A204.1 (cell line): ENCODE results near the gene HELQ.
"Not testable (repeated sequence)": the region's sequence is repeated elsewhere in the genome, so short reads cannot be mapped to it uniquely, and the experiment has no call there.

ENCODE experiments used
- FAIRE-seq: peaks from 2 replicates; lab custom pipeline; 2012; peaks lifted over from hg19 to GRCh38; lab: Jason Lieb, UNC

HELQ gene

DNA sequence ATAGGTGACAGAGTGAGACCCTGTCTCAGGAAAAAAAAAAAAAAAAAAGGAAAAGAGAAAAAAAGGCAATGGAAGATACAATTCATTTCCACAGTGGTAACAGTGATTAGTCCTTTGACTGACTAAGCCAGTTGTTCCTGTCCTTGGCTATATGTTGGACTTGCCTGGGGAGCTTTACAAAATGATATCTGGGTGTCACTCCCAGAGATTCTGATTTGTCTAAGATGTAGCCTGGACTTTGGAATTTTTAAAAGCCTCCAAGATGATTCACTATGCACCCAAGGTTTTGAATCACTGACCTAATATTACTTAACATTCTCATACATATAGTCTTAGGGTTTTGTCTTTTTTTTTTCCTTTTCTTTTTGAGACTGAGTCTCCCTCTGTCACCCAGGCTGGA is 16.9 kb downstream of the HELQ start:
- no peak for FAIRE-seq

DNA sequence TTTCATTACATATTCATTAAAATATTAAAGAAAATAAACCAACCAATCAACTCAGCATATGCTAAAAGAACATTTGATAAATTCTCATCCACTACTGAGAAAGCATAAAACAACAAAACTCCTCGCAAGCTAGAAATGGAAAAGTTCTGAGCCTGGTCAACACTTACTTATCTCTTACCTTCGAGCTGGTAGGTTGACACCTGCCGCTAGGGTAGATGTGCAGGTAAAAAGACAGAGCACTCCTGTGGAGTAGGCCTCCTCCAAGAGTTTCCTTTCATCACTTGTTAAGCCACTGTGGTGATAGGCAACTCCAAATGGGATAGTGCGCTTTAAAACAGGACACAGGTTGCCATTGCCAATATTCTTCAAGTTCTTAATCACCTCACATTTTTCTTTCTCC is 18.9 kb downstream of the HELQ start:
- no peak for FAIRE-seq

DNA sequence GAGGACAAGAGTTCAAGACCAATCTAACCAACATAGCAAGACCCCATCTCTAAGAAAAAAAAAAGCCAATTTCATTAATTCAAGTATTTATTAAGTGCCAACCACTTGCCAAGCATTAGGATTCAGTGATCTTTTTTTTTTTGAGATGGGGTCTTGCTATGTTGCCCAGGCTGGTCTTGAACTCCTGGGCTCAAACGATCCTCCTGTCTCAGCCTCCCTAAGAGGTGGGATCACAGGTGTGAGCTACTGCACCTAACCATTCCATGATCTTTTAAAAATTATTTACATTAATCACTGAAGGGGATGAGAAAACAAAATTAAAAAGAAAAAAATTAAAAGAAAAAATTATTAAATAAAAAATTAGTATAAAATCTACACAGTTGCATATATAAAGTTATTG is 24.4 kb downstream of the HELQ start:
- FAIRE-seq = no peak

DNA sequence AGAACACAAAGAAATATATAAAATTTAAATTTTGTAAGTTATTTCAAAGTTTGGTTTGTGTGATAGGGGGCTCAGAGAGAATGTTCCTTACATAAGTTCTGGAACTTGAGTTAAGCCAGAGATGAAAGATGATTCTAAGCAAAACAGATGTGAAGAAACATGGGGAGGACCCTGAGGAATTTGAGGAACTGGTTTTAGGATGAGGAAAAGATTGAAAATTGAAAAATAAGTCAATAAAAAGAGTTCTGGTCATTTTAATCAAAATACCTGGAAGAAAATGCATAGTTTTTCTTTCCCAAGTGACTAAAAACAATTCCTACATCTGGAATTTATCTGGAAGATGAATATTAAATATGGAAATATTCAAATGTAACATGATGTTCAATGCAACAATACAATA is 37.4 kb downstream of the HELQ start:
- FAIRE-seq = no peak

DNA sequence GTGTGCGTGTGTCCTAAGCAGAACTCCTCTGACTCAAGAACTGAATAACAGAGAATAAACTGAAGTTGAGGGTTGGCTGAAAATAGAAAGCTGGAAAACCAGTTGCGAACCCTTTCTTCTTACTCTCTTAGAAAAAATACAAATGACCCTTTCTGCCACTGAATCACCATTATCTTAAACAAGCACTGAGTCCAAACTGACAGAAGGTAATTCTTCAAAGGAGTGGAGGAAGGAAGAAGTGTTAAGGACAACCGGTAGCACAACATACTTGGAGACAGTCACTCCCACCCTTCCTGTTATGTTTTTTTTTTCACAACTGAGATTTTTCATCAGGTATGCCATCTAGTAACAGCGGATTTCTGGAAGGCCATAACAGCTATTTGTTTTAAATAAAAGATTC is 38.1 kb downstream of the HELQ start:
- FAIRE-seq = no peak

DNA sequence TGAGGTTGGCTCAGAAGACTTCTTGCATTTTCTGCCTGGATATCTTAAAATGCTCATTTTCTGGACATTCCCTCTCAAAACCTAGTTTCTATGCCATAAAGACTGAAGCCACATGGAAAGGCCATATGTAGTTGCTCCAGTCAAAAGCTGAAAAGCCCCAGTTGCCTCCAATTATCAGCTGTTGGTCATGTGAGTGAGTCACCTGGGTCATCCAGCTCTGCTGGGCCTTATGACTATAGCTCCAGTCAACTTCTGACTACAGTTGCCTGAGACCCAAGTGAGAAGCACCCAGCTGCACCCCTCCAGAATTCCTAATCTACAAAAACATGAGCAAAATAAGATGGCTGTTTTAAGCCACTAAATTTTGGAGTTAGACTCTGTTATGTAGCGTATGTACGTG is 41.9 kb downstream of the HELQ start:
- no peak for FAIRE-seq

DNA sequence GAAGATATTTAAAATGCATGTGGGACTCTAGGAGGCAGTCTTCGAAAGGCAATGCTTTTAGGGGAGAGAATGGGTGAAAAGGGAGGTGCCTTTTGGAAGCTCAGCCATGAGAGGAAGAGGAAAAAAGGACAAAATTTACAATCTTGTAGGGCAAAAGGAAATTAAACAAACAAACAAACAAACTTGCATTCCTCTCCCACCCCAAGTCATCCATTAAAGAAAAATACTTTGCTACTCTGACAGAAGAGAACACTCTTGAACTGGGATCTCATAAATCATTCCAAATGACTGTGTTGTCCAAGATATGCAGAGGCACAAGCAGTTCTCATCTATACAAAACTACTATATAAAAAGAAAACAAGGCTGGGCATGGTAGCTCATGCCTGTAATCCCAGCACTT is 46.7 kb downstream of the HELQ start:
- no peak for FAIRE-seq

DNA sequence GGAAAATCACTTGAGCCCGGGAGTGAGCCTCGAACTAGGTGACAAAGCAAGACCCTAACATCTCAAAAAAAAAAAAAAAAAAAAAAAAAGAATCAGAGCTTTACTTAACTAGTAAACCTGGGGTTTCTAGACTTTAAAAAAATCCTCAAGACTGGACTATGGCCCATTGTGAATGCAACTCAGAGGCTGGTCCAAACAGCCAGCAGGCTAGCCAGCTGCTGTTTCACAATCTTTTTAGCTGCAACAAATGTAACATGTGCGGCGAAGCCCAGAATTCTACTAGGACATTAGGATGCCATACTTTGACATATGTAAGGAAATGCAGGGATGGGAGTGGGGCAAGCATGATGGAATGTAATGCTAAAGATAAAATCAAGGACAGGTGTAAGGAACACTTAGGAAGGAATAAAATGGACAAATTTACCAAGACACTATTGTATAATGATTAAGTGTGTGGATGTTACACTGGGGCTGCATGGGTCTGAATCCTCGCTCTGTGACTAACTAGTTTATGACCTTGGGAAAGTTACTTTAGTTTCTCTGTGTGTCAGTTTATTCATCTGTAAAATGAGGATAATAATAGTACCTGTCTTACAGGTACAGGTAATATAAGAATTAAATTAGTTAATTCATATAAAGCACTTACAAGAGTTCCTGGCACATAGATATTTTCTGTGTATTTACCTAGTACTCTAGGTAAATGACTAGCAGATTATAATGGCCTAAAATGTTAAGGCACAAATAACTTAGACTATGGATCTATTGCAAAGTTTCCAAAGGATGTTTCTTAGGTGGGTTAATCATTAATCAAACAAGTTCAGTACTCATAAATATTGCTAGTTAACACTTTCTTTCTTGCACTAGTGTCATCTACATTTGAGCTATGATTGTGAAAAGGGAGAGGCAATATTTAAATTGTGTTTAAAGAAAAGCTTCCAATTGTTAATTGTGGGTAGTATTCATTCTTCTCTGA is 49.5 kb downstream of the HELQ start:
- no peak for FAIRE-seq

DNA sequence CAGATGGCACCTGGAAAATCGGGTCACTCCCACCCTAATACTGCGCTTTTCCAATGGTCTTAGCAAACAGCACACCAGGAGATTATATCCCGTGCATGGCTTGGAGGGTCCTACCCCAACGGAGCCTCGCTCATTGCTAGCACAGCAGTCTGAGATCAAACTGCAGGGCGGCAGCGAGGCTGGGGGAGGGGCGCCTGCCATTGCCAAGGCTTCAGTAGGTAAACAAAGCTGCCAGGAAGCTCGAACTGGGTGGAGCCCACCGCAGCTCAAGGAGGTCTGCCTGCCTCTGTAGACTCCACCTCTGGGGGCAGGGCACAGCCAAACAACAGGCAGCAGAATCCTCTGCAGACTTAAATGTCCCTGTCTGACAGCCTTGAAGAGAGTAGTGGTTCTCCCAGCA is 57.5 kb downstream of the HELQ start:
- FAIRE-seq = not testable (repeated sequence)

DNA sequence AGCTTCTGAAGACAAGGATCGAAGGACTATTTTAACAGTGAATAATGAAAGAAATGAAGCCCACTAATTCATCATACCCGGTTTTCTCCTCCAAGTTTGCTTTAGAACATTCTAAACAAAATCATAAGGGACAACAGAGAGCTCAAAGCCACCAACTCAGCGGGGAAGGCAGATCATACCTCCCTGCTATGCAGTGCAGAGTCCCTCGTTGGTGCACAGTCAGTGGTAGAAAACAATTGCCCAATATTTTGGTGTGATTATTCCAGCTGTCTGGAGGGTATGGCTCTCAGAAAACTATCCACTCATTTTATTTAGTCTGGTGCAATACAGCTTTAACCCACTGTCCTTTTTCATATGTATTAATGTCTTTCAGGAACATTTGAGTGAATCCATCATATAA is 61.7 kb downstream of the HELQ start:
- FAIRE-seq = no peak

DNA sequence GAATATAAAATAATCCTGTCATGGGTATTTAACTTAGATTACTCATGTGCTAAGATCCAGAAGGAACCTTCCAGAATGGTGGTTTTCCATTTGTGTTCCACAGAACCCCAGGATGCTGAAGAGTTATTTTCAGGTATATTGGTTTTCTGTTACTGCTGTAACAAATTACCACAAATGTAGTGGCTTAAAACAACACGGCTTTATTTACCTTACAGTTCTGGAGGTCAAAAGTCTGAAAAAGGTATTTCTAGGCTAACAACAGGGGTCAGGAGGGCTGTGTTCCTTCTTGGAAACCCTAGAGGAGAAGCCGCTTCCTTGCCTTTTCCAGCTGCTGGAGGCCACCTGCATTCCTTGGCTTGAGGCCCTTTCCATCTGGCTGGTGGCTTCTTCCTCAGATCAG is 63.1 kb downstream of the HELQ start:
- no peak for FAIRE-seq

DNA sequence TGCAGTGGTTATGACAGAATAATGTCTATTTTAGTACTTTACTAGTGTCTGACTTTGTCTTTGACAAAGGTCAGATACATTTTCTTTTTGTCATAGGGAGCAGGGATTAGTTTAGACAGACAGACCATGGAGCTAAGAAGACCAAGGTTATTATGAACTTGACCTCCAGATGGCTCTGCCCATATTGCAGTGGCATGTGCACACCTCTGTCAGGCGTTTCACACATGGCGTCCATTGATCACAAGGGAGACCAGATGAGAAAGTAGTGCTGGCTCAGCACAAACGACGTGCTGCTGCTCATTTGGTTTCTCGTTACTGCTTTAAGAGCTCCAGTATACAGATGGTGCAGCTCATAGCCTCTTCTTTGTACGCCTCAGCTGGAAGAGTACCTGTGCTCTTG is 64.7 kb downstream of the HELQ start:
- no peak for FAIRE-seq

DNA sequence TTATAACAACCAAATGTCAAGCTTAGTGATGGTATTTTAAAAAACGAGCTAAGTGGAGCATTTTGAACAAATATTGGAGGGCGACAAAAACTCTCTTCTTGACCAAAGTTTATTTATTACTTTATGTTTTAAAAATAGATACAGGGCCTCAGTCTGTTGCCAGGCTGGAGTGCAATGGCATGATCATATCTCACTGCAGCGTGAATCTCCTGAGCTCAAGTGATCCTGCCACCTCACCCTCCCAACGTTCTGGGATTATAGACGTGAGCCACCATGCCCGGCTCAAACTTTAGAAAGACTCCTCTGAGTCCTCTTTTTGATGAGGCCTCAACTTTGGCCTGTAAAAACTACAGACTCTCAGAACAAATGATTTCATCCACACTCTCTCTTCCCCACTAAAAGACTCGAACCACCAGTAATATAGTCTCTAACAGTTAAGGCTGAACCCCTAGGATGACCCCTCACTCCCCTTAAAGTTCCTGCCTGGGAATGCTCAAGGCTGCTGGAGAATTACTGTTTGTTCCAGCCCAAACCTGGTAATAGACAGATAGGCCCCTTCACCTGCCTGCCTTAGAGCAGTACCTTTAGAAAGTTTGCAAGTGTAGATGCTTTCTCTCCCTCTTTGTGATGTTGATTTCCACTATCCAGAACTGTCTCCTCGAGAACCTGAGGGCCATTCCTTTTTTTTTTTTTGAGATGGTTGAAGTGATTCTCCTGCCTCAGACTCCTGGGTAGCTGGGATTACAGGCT is 65.7 kb downstream of the HELQ start:
- FAIRE-seq = no peak

DNA sequence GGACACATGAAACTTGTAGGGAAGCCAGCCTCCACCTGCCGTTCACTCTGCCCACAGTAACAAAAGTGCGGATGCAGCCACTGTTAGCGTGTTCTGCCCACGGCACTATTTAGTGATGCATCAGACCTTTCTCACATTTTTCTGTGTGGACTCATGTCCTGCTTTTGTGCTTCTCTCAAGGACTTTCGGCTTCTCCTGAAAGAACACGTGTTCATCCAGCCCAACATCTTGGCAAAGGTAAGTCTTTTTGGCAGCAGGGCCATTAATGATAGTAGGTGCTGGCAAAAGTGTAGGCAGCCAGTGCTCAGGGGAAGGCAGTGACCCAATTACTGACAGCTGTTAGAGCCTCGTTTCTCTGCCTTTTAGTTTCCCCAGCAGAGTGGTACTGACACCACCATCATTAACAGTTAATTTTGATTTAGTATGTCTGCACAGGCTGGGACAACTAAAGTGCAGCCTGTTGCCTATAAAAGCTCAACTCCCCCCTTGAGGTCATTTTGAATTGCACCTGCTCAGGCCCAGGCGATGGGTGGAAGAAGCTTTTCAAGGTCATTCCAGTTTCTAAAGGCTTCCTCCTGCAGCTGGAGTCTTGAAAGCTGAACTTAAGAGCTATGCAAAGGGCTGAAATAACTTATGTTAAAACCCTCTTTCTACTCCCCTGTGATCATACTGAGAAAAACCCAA is 66.4 kb downstream of the HELQ start:
- no peak for FAIRE-seq

DNA sequence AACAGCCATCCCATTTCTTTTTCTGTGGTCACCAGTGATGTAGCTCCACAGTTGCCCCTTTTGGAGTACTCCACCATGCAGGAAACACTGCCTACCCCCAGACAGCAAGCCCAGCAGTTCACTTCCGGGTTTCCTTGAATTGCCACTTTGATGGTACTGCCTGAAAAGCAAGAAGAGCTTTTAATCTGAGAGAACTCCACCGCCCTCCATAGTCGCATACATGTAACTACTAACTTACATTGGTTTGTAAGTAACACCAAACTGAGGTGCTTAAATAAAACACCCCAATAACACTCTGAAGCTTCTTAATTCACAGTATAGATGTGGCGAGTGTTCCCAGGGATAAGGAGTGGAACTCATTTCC is 67.3 kb downstream of the HELQ start:
- no peak for FAIRE-seq

DNA sequence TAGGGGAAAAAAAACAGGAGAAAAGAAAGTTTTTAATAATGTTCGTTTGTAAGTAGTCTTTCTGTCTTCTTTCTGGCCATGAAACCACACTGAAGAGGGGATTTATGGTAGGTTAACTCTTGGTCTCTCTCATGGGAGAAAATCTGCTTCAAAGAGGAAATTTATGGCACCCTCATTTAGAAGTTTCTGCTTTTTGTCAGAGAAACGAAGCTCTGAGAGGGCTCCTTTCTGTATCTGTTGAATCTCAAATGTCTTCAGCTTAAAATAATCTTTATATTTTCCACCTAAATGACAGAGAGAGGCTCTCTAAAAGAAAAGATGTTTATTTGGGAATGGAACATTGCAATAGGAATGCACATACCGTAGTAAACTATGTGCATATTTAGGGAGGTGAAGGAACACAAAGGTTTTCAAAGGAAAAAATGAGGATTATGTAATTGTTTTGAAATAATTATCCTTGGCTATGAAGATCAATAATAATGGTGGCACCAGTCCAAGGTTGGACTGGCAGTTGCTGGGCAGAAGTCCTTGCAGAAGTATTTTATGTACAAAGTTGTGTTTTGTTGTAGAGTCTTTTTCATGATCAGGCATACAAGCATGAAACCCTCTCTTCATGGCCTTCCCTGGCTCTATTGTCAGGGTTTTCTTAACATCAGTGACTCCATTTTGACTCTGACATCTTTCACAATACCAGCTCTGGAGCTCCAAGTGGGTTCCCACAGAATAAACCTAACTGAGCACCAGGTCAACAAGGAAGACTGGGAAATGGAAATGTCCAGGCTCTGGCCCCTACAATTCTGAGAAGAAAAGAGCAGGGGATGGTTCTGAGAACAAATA is 67.9 kb downstream of the HELQ start:
- FAIRE-seq = no peak

DNA sequence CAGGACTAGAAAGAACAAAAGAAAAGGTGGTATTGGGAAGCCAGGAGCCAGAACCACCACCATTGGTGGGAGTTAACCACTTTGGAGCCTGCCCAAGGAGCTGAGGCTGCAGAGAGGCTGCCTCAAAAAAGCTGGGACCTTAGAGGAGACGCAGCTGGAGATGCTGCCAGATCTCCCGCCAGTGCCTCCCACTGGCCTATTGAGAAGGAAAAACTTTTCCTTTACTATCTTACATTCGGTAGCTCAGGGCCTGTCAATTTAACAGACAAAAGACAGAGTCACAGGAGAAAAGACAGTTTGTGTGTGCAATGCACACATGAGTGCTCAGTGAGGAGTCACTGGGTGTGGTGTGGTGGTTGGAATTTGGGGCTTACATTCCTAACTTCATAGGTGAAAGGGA is 68.6 kb downstream of the HELQ start:
- FAIRE-seq = no peak

DNA sequence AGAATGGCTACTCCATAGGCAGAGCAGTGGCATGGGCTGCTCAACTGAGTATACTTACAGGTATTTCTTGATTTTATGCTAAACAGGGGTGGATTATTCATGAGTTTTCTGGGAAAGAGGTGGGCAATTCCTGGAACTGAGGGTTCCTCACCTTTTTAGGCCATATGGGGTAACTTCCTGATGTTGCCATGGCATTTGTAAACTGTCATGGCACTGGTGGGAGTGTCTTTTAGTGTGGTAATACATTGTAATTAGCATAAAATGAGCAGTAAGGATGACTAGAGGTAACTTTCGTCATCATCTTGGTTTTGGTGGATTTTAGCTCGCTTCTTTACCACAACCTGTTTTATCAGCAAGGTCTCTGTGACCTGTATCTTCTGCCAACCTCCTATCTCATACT is 72.8 kb downstream of the HELQ start:
- no peak for FAIRE-seq

DNA sequence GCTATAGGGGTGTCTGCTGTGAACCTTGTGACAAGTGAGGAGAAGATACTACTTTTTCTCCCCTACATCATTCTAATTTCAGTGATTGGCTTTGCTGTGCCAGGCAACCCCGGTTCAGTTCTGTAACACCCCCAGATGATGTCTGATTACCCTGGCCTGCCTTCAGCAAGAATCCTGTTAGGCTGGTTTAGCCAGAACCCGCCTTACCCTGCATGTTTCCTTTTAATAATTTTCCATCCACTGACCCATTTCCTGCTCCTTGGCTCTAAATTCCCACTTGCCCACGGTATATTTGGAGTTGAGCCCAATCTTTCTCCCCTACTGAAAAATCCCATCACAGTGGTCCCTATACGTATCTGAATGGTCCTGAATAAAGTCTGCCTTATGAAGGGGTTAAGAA is 74.5 kb downstream of the HELQ start:
- FAIRE-seq = no peak

DNA sequence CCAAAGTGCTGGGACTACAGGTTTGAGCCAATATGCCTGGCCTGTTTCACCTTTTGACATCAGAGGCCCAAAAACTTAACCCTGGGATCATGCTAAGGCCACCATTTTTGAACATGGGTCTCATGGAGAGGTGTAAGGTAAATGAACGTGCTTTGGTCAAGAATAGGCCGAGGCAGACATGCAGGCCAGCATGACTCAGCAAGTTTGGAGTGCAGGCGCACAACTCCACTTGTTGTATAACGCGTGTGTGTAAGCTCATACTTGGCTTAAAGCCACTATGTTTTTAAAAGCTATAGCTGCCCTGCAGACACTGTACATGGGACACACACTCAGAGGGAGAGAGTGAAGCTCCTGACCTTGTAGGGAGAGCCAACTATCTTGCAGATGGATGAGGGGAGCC is 77.2 kb downstream of the HELQ start:
- FAIRE-seq = no peak

DNA sequence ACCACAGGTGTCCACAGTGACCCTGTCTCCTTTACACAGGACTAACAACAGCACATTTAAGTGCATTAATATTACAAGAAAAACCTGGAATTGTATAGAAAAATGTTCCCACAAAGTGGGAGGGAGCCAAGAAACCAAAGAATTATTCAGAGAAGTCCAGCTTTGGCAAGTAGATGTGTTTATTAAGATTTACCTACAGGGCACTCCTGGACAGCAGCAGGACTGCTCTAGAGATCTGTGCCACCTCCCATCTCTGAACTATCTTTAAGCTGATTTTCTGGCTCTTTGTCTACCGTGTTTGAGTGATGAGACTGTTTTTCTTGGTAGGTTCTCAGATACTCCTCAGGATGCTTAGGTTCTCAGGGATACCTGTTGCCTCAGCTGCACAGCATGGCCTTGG is 82.7 kb downstream of the HELQ start:
- no peak for FAIRE-seq

DNA sequence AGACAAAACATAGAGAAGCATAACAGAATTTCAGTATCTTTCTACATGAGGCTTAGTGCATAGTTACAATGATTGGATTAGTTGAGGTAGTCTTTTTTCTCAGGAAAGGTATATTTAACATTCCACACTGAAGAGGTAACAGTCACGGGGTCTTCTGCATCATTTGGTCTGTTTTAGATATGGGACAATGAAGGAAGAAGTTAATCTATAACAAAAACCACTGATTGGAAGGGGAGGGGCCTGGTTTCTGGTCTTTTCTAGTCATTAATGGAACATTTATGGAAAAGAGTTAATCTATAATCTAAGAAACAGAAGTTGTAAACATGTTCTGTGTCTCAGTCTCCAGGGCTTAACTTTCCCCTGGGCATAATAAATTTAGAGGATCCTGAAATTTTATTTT is 83.7 kb downstream of the HELQ start:
- FAIRE-seq = no peak
